Trophoblast cell (in vitro differentiated cells and primary cell): Measurements from ENCODE around the gene ARSA.
"Not testable (repeated sequence)": the region's sequence is repeated elsewhere in the genome, so short reads cannot be mapped to it uniquely, and the experiment has no call there.

Experiments
- DNase-seq, 2 donors: peaks; one replicate each; pipeline ENCODE4 v3.0.0-alpha.2; 2016
- H2AFZ ChIP-seq: 2 replicates; pipeline ENCODE4 v1.6.1; 2013; ENCODE audit warnings: low read length, moderate library complexity, mild to moderate bottlenecking; ENCODE audit not compliant: insufficient read depth, poor library complexity
- H2AK5ac ChIP-seq: 2 replicates; pipeline ENCODE4 v1.6.1; 2013; ENCODE audit warnings: mild to moderate bottlenecking, low read length
- H2BK120ac ChIP-seq: 2 replicates; pipeline ENCODE4 v1.6.1; 2013; ENCODE audit warnings: low read length, mild to moderate bottlenecking, moderate library complexity; ENCODE audit not compliant: insufficient read depth, poor library complexity
- H2BK12ac ChIP-seq: 2 replicates; pipeline ENCODE4 v1.6.1; 2013; ENCODE audit warnings: mild to moderate bottlenecking, low read length, moderate library complexity
- H2BK5ac ChIP-seq: 2 replicates; pipeline ENCODE4 v1.6.1; 2013; ENCODE audit warnings: low read length, low read depth, moderate library complexity, mild to moderate bottlenecking; ENCODE audit not compliant: poor library complexity
- H3K14ac ChIP-seq: 2 replicates; pipeline ENCODE4 v1.6.1; 2013; ENCODE audit warnings: mild to moderate bottlenecking, low read length
- H3K18ac ChIP-seq: 2 replicates; pipeline ENCODE4 v1.6.1; 2013; ENCODE audit warnings: mild to moderate bottlenecking, low read length
- H3K23ac ChIP-seq: 2 replicates; pipeline ENCODE4 v1.6.1; 2013; ENCODE audit warnings: low read length
- H3K27ac ChIP-seq: 2 replicates; pipeline ENCODE4 v1.5.1; 2013; ENCODE audit warnings: low read depth, mild to moderate bottlenecking, inconsistent platforms, low read length, moderate library complexity
- H3K27me3 ChIP-seq: 2 replicates; pipeline ENCODE4 v1.6.1; 2013; ENCODE audit warnings: inconsistent platforms, mild to moderate bottlenecking, low read length, moderate library complexity; ENCODE audit not compliant: insufficient read depth
- H3K36me3 ChIP-seq, 2 experiments: 1 replicate in 1 of 2; 2 replicates in 1 of 2; pipeline ENCODE4 v1.6.1; 2013; ENCODE audit warnings: low read length in 2 of 2, mild to moderate bottlenecking in 2 of 2, moderate library complexity in 1 of 2; ENCODE audit not compliant: insufficient read depth in 2 of 2, control insufficient read depth in 1 of 2
- H3K4ac ChIP-seq: 2 replicates; pipeline ENCODE4 v1.6.1; 2013; ENCODE audit warnings: low read depth, mild to moderate bottlenecking, low read length, moderate library complexity
- H3K4me1 ChIP-seq, 2 experiments: 1 replicate in 1 of 2; 2 replicates in 1 of 2; pipeline ENCODE4 v1.6.1; 2013; ENCODE audit warnings: low read length in 2 of 2, mild to moderate bottlenecking in 2 of 2, moderate library complexity in 1 of 2; ENCODE audit not compliant: insufficient read depth in 2 of 2, control insufficient read depth in 1 of 2
- H3K4me2 ChIP-seq: 2 replicates; pipeline ENCODE4 v1.6.1; 2013; ENCODE audit warnings: inconsistent platforms, mild to moderate bottlenecking, low read length, moderate library complexity
- H3K4me3 ChIP-seq: 2 replicates; pipeline ENCODE4 v1.5.1; 2013; ENCODE audit warnings: mild to moderate bottlenecking, low read depth, low read length, inconsistent platforms
- H3K79me1 ChIP-seq: one replicate; pipeline ENCODE4 v1.6.1; 2013; ENCODE audit warnings: low read length
- H3K79me2 ChIP-seq: 2 replicates; pipeline ENCODE4 v1.6.1; 2013; ENCODE audit warnings: low read length, mild to moderate bottlenecking; ENCODE audit not compliant: control insufficient read depth, insufficient read depth, poor library complexity
- H3K9ac ChIP-seq: 2 replicates; pipeline ENCODE4 v1.6.1; 2013; ENCODE audit warnings: mild to moderate bottlenecking, low read length
- H3K9me3 ChIP-seq: 2 replicates; pipeline ENCODE4 v1.6.1; 2013; ENCODE audit warnings: low read depth, mild to moderate bottlenecking, control low read depth, inconsistent platforms, low read length; ENCODE audit not compliant: insufficient read depth
- H4K12ac ChIP-seq: 2 replicates; pipeline ENCODE4 v1.6.1; 2013; ENCODE audit warnings: low read depth, mild to moderate bottlenecking, low read length, moderate library complexity
- H4K8ac ChIP-seq: 2 replicates; pipeline ENCODE4 v1.6.1; 2013; ENCODE audit warnings: low read depth, mild to moderate bottlenecking, low read length, moderate library complexity
- H4K91ac ChIP-seq: one replicate; pipeline ENCODE4 v1.6.1; 2013; ENCODE audit warnings: low read depth, mild to moderate bottlenecking, low read length, moderate library complexity
- WGBS: extraction: QIAGEN DNeasy Blood & Tissue Kit; methylation state at CpG from one replicate; pipeline ENCODE4 v1.1.7; 2013; ENCODE audit warnings: missing lambda C conversion rate; ENCODE audit not compliant: insufficient read length, insufficient coverage; ENCODE audit errors: extremely low coverage; 5-methylcytosine and 5-hydroxymethylcytosine counted together

ARSA gene

GRCh38 chr22:50621948-50622722 lies 5.8 kb downstream of the ARSA start:
- Histone ChIP-seq H3K27me3 (no peaks in the 10 kb centered on the region), H3K9me3 (peaks cover 1% of the 10 kb centered on the region), H3K27ac (no peak overlapping the region), H3K36me3 (peaks cover 9 to 13% of the 10 kb centered on the region in 2 experiments), H2BK5ac (no peak overlapping the region), H2BK12ac (no peak overlapping the region), H3K79me2 (no peaks in the 10 kb centered on the region), H3K4me3 (no peak overlapping the region), H3K79me1 (no peaks in the 10 kb centered on the region), H4K91ac (no peak overlapping the region), H4K8ac (no peak overlapping the region), H4K12ac (no peak overlapping the region), H2BK120ac (no peak overlapping the region), H2AK5ac (no peak overlapping the region), H3K4me1 (peaks cover 1 to 2% of the 10 kb centered on the region in 2 experiments), H3K4me2 (no peak overlapping the region), H3K23ac (no peak overlapping the region), H3K9ac (no peak overlapping the region), H3K18ac (no peak overlapping the region), H2AFZ (no peak overlapping the region), H3K14ac (no peak overlapping the region), H3K4ac (no peak overlapping the region)
- WGBS = no CpG with 5 or more reads among the region's 18 CpGs
- DNase-seq = peak in 1 of 2 donors; percentile 20

GRCh38 chr22:50621356-50621880 lies 6.5 kb downstream of the ARSA start:
- H2AK5ac ChIP-seq = no peak overlapping the region
- no peak overlapping the region for H2BK12ac ChIP-seq
- peak in 1 of 2 donors; percentile 18 for DNase-seq
- no peak overlapping the region for H3K18ac ChIP-seq
- H3K79me2 ChIP-seq = no peaks in the 10 kb centered on the region
- H4K91ac ChIP-seq = no peak overlapping the region
- no peak overlapping the region for H2BK5ac ChIP-seq
- no peak overlapping the region for H3K23ac ChIP-seq
- H3K36me3 ChIP-seq = peaks cover 9 to 13% of the 10 kb centered on the region in 2 experiments
- H3K4me2 ChIP-seq = no peak overlapping the region
- no peak overlapping the region for H3K4ac ChIP-seq
- WGBS = no CpG with 5 or more reads among the region's 10 CpGs
- H4K8ac ChIP-seq = no peak overlapping the region
- no peaks in the 10 kb centered on the region for H3K27me3 ChIP-seq
- no peak overlapping the region for H2BK120ac ChIP-seq
- H4K12ac ChIP-seq = no peak overlapping the region
- H3K14ac ChIP-seq = no peak overlapping the region
- no peak overlapping the region for H3K9ac ChIP-seq
- no peak overlapping the region for H2AFZ ChIP-seq
- H3K4me3 ChIP-seq = no peak overlapping the region
- H3K79me1 ChIP-seq = no peaks in the 10 kb centered on the region
- H3K27ac ChIP-seq = no peak overlapping the region
- H3K4me1 ChIP-seq = no peaks in the 10 kb centered on the region
- peaks cover 1% of the 10 kb centered on the region for H3K9me3 ChIP-seq

GRCh38 chr22:50620593-50621355 lies 7.2 kb downstream of the ARSA start:
- no peak overlapping the region for H2BK120ac ChIP-seq
- H3K14ac ChIP-seq = no peak overlapping the region
- no peak for DNase-seq
- no peak overlapping the region for H2AFZ ChIP-seq
- H3K27ac ChIP-seq = no peak overlapping the region
- H3K9me3 ChIP-seq = peaks cover 1% of the 10 kb centered on the region
- H3K79me2 ChIP-seq = no peaks in the 10 kb centered on the region
- no CpG with 5 or more reads among the region's 25 CpGs for whole genome bisulfite sequencing
- no peak overlapping the region for H3K23ac ChIP-seq
- H3K27me3 ChIP-seq = no peaks in the 10 kb centered on the region
- no peak overlapping the region for H3K9ac ChIP-seq
- no peak overlapping the region for H3K18ac ChIP-seq
- H3K36me3 ChIP-seq = peaks cover 6 to 7% of the 10 kb centered on the region in 2 experiments
- no peak overlapping the region for H3K4me3 ChIP-seq
- H3K4ac ChIP-seq = no peak overlapping the region
- no peaks in the 10 kb centered on the region for H3K4me1 ChIP-seq
- no peak overlapping the region for H4K12ac ChIP-seq
- no peak overlapping the region for H4K8ac ChIP-seq
- no peak overlapping the region for H4K91ac ChIP-seq
- no peaks in the 10 kb centered on the region for H3K79me1 ChIP-seq
- H2BK5ac ChIP-seq = no peak overlapping the region
- H2AK5ac ChIP-seq = no peak overlapping the region
- no peak overlapping the region for H2BK12ac ChIP-seq
- H3K4me2 ChIP-seq = no peak overlapping the region

- no CpG with 5 or more reads among the region's 3 CpGs for WGBS
- not testable (repeated sequence) for H4K8ac ChIP-seq, H3K79me1 ChIP-seq, H3K36me3 ChIP-seq, H3K18ac ChIP-seq, H2AK5ac ChIP-seq, H3K4me1 ChIP-seq, H3K9ac ChIP-seq, H3K27me3 ChIP-seq, H3K14ac ChIP-seq, H3K4me3 ChIP-seq, DNase-seq, H3K23ac ChIP-seq, H3K4ac ChIP-seq, H2BK5ac ChIP-seq, H4K12ac ChIP-seq, H2BK12ac ChIP-seq, H3K4me2 ChIP-seq, H3K79me2 ChIP-seq, H3K27ac ChIP-seq, H2AFZ ChIP-seq, H4K91ac ChIP-seq, H3K9me3 ChIP-seq, H2BK120ac ChIP-seq
Observed at GRCh38 chr22:50614296-50614695, 13.7 kb downstream of the ARSA start.
